Measurements from ENCODE around the gene EMID1. TPM values are rescaled to one million over a fixed set of nuclear protein-coding genes. Genes with fewer than 3 reads are reported as not detected.

The EMID1 gene
- total and polyA plus RNA-seq, 2 experiments from 2014 or later: 11.5 to 15.0 TPM

DNA sequence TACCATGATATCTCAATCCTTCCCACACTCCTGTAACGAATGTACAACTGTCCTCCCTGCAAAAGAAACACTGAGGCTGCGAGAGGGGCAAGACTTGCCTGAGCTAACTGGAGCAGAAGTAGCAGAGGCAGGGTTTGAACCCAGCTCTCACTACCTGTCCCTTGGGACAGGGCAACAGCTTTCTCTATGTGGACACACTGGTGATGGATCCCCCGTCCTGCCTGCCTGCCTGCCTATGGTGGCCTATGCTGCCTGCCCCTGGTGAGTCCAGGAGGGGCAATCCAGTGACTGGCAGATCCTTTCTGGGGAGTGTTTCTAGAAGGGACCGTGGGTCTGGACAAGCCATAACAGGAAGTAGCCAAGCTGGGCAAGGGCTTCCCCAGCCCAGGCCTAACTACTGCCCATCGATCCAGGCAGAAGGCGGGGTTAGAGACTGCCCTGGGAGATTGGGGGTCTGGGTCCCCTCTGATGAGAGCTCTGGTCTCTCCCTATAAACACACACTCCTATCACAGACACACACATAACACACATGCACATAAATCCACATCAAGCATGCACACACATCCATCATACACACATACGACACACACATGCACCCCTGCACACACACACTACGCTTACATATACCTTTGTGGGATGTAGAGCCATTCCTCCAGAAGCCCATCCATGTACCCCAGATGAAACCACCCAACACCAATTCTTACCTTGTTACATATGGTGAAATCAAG lies 1.1 kb upstream of the EMID1 start:
- Histone ChIP-seq H3K9me2 (replicated peaks; ENCODE audit: insufficient read depth) (no peaks in the 10 kb centered on the region), H3K27me3 (no peaks in the 10 kb centered on the region), H3K36me3 (replicated peaks; ENCODE audit: insufficient read depth, low read depth) (no peaks in the 10 kb centered on the region), H3K4me1 (ENCODE audit: insufficient read depth) (peaks cover 9% of the 10 kb centered on the region), H4K20me1 (ENCODE audit: insufficient read depth, poor library complexity, severe bottlenecking) (no peaks in the 10 kb centered on the region), H3K9me3 (ENCODE audit: low read depth) (no peaks in the 10 kb centered on the region), H3K27ac (no peak overlapping the region), H3K4me2 (no peak overlapping the region), H2AFZ (no peak overlapping the region), H3K79me2 (no peaks in the 10 kb centered on the region), H3K4me3 (no peak overlapping the region)
- no peak for DNase-seq (ENCODE audit: low spot score)
- TF ChIP-seq EZH2 (IDR thresholded peaks at IDR 0.05; ENCODE audit: borderline replicate concordance) (no peak), EZH2phosphoT487 (IDR thresholded peaks at IDR 0.05; ENCODE audit: low read depth, severe bottlenecking, unreplicated experiment) (no peak)
- TF ChIP-seq, protein P1, sequence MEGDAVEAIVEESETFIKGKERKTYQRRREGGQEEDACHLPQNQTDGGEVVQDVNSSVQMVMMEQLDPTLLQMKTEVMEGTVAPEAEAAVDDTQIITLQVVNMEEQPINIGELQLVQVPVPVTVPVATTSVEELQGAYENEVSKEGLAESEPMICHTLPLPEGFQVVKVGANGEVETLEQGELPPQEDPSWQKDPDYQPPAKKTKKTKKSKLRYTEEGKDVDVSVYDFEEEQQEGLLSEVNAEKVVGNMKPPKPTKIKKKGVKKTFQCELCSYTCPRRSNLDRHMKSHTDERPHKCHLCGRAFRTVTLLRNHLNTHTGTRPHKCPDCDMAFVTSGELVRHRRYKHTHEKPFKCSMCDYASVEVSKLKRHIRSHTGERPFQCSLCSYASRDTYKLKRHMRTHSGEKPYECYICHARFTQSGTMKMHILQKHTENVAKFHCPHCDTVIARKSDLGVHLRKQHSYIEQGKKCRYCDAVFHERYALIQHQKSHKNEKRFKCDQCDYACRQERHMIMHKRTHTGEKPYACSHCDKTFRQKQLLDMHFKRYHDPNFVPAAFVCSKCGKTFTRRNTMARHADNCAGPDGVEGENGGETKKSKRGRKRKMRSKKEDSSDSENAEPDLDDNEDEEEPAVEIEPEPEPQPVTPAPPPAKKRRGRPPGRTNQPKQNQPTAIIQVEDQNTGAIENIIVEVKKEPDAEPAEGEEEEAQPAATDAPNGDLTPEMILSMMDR (IDR thresholded peaks at IDR 0.05; ENCODE audit: poor library complexity): no peak
- 85% methylated on average over 8 of the region's 8 CpGs for WGBS (ENCODE audit: low lambda C conversion rate, missing lambda C conversion rate)

DNA sequence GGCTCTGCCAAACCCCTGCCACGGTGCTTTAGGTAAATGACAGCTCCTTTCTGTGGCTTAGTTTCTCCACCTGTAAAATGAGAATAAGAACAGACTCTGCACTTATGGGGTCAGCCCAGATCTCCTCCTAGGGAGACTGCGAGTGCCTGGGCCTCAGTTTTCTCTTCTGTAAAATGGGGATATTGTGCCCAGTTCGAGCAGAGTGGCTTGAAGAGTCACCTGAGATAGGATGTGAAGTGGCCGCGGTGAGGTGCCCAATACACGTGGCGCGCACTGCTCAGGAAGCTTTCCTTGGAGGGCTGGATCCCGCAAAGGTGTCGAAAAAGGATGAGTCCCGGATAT lies 473 bp upstream of the EMID1 start:
- 74% methylated on average over 11 of the region's 11 CpGs for WGBS (ENCODE audit: low lambda C conversion rate, missing lambda C conversion rate)
- DNase-seq (ENCODE audit: low spot score): no peak
- Histone ChIP-seq H4K20me1 (ENCODE audit: insufficient read depth, poor library complexity, severe bottlenecking) (no peaks in the 10 kb centered on the region), H3K27me3 (no peaks in the 10 kb centered on the region), H3K36me3 (replicated peaks; ENCODE audit: insufficient read depth, low read depth) (no peaks in the 10 kb centered on the region), H2AFZ (peak overlapping the region; percentile 60), H3K9me3 (ENCODE audit: low read depth) (no peaks in the 10 kb centered on the region), H3K4me3 (no peak overlapping the region), H3K27ac (no peak overlapping the region), H3K9me2 (replicated peaks; ENCODE audit: insufficient read depth) (no peaks in the 10 kb centered on the region), H3K4me1 (ENCODE audit: insufficient read depth) (peaks cover 9% of the 10 kb centered on the region), H3K4me2 (peak overlapping the region; percentile 85), H3K79me2 (no peaks in the 10 kb centered on the region)
- TF ChIP-seq, protein P1 (IDR thresholded peaks at IDR 0.05; ENCODE audit: poor library complexity): no peak
- TF ChIP-seq EZH2phosphoT487 (IDR thresholded peaks at IDR 0.05; ENCODE audit: low read depth, severe bottlenecking, unreplicated experiment) (no peak), EZH2 (IDR thresholded peaks at IDR 0.05; ENCODE audit: borderline replicate concordance) (no peak)

DNA sequence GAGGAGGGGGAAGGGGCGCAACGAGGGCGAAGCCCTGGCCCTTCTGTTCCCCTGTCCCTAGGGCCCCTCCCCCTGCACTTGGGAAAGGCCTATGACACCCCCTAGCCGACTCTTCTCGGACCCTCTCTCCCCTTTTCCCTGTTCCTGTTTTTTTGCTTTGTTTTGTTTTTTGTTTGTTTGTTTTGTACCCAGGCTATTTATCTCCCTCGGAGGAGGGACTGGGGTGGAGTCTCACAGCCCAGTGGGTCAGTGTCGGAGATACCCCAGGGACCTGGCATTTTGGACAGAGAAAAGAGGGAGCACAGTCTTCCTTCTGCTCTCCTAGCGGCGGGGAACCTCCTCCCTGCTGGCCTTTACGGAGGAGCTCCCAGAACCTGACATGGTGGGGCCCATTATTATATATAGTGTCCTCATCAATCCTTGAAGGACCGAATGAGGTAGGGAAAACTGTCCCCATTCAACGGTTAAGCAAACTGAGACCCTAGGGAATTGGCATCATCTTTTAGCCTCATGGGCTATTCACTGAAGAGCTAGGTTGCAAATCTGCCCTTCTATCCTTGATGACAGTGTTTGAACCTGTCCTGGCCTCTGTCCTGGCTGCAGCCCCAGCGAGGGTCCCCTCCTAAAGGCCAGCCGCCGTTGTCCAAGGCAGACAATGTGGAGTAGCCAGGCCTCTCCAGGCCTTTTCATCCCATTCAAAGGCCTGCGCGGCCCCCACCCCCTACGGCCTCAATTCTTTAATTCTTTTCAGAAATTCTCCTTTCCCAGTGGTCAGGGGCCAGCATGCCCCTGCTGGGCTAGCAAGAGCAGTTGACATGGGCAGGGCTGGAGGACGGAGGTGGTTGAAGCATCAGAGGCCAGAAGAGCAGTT lies 911 bp downstream of the EMID1 start:
- Histone ChIP-seq H2AFZ (peak overlapping the region; percentile 95), H3K9me3 (ENCODE audit: low read depth) (no peaks in the 10 kb centered on the region), H3K27ac (no peak overlapping the region), H3K27me3 (no peaks in the 10 kb centered on the region), H3K79me2 (no peaks in the 10 kb centered on the region), H3K4me2 (peak overlapping the region; percentile 95), H3K4me3 (peak overlapping the region; percentile 64), H3K36me3 (replicated peaks; ENCODE audit: insufficient read depth, low read depth) (no peaks in the 10 kb centered on the region), H4K20me1 (ENCODE audit: insufficient read depth, poor library complexity, severe bottlenecking) (no peaks in the 10 kb centered on the region), H3K4me1 (ENCODE audit: insufficient read depth) (peaks cover 9% of the 10 kb centered on the region), H3K9me2 (replicated peaks; ENCODE audit: insufficient read depth) (no peaks in the 10 kb centered on the region)
- 64% methylated on average over 17 of the region's 19 CpGs for WGBS (ENCODE audit: low lambda C conversion rate, missing lambda C conversion rate)
- no peak for DNase-seq (ENCODE audit: low spot score)
- TF ChIP-seq EZH2phosphoT487 (IDR thresholded peaks at IDR 0.05; ENCODE audit: low read depth, severe bottlenecking, unreplicated experiment) (no peak), EZH2 (IDR thresholded peaks at IDR 0.05; ENCODE audit: borderline replicate concordance) (no peak)
- TF ChIP-seq, protein P1 (IDR thresholded peaks at IDR 0.05; ENCODE audit: poor library complexity): no peak

Measured in hepatocyte (in vitro differentiated cells).